Fibroblast of the aortic adventitia (primary cell): ENCODE measurements around the gene LDAH. TPM values are rescaled to one million over a fixed set of nuclear protein-coding genes. Genes with fewer than 3 reads are reported as not detected.

Experiments used
- DNase-seq: peaks from one replicate; pipeline ENCODE4 v3.0.0-alpha.2; 2010; ENCODE audit warnings: low read depth
- H3K4me3 ChIP-seq: 2 replicates; pipeline ENCODE4 v1.5.1; 2011; ENCODE audit warnings: low read depth, mild to moderate bottlenecking, control low read depth, low read length, moderate library complexity
- total RNA-seq: library from RNA; depleted of rRNA; stranded (reverse); fragments of >200 nt; gene quantifications from 2 replicates; pipeline ENCODE4 v1.2.3, GENCODE V29; 2012; ENCODE audit warnings: low replicate concordance
- TF ChIP-seq, protein P1 (sequence below): IDR thresholded peaks from 2 replicates; pipeline ENCODE4 v1.5.1; 2011; ENCODE audit warnings: mild to moderate bottlenecking, low read length, control low read depth, inconsistent platforms; ENCODE audit not compliant: insufficient read depth

LDAH gene
- total RNA-seq, 1 donor, result 21.8 TPM

DNA sequence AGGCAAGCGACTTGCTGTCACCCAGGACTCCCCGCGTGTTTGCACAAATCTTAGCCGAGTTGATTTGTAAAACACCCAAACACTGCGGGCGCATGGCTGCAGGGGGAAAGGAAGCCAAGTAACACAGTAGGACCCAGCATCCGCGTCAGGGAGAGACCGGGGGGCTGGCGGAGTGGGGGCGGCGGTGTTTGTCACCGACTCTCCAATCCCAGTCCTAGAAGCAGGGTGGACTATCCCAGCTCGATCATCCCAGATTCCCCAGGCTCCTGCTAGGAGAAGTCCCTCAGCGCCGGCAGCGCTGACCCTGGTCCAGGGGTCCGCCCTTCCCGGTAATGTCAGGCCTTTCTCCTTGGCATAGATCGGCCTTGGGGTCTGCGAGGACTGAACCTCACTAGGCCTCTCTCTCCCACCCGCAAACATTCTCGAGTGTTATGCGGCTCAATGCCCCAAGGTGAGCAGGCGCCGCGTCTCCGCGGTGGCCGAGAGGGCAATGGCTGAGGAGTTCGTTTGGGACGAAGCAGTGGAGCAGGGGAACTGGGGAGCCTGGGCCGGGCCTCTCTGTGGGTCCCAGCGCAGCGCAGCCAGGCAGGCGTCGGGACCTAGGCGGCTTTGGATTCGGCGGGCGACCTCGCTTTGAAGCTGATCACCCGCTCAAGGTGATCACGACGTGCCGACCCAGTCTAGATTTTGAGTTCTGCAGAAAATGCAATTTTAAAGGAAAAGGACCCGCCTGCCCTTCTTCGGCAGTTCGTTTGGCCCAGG, 157.5 kb downstream of the LDAH start:
- TF ChIP-seq, protein P1, sequence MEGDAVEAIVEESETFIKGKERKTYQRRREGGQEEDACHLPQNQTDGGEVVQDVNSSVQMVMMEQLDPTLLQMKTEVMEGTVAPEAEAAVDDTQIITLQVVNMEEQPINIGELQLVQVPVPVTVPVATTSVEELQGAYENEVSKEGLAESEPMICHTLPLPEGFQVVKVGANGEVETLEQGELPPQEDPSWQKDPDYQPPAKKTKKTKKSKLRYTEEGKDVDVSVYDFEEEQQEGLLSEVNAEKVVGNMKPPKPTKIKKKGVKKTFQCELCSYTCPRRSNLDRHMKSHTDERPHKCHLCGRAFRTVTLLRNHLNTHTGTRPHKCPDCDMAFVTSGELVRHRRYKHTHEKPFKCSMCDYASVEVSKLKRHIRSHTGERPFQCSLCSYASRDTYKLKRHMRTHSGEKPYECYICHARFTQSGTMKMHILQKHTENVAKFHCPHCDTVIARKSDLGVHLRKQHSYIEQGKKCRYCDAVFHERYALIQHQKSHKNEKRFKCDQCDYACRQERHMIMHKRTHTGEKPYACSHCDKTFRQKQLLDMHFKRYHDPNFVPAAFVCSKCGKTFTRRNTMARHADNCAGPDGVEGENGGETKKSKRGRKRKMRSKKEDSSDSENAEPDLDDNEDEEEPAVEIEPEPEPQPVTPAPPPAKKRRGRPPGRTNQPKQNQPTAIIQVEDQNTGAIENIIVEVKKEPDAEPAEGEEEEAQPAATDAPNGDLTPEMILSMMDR, result no peak
- DNase-seq, result no peak
- H3K4me3 ChIP-seq, result no peak overlapping the region

DNA sequence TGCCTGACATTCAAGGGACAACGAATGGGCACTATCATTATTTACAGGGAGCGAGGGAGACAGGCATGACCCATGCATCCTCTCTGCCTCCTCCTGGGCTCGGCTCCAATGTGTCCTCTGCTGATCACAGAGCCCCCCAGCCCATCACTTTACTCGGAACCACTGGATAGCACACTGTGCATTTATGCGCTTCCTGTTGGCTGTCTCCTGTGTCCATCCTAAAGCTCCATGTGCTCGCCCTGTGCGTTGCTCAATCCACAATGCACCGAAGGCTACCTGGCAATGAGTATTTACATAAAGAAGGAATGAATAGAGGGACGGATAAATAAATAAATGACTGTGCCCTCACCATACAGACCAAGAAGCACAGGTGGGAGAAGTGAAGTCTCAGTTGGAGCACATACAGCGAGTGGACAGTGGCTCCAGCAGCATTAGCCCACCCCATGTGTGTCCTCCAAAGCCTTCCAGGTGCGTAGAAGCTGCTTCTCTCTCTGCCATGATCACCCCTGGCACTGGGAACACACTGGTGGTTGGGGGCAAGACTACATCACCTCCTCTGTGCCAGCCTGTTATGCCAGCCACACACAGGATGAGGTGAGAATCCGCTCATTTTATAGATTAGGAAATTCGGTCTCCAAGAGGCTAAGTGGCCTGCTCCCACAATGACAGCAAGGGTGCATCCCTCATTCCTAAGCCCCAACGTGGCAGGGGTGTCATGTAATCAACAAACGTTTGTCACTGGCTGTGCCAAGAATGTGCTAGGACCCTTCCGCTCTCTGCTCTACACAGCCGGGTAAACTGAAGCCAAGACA, 158.3 kb downstream of the LDAH start:
- H3K4me3 ChIP-seq, result no peak overlapping the region
- no peak for DNase-seq
- TF ChIP-seq, protein P1, result no peak

- TF ChIP-seq, protein P1, result no peak
- DNase-seq, result no peak
- no peak overlapping the region for H3K4me3 ChIP-seq
These were observed 158.9 kb downstream of the LDAH start for GRCh38 chr2:20664071-20664390.

- no peak overlapping the region for H3K4me3 ChIP-seq
- TF ChIP-seq, protein P1, result no peak
- no peak for DNase-seq
These were observed 159.5 kb downstream of the LDAH start for GRCh38 chr2:20663196-20664070.

DNA sequence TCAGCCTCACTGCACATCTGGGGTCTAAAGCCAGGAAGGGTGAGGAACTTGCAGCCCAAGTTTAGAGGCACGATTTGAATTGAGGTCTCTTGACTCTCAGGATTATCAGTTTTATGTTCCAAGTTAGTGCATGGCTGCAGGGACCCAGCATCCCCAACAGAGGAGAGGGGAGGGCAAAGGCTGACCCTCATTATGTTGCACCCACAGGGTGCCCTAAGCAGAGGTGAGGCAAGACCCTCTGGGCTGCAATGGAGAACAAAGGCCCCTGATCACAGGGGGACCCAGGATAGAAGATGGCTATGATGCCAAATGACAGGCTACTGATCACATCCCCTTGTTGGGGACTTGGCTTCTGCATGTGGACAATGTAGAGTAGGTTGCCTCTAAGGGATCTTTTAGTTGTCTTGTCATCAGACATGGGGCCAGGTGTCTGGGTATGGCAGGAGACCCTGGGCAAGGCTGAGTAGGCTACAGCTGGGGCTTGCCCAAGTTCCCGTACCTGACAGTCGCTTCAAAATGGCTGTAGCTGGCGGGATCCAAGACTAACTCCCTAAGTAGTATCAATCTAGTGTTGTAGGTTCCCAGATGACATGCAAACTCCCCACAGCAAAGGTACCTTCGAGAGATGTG, 160.5 kb downstream of the LDAH start:
- no peak overlapping the region for H3K4me3 ChIP-seq
- DNase-seq, result no peak
- TF ChIP-seq, protein P1, result no peak
